HEK293 (cell line): ENCODE measurements around the gene PCBP4.

Experiments
- ATF2 ChIP-seq: fragments of 450-650 bp; formaldehyde crosslinking; IDR thresholded peaks from 2 replicates; pipeline ENCODE4 v1.5.1; 2016; ENCODE audit warnings: missing biosample characterization, missing genetic modification characterization, low read depth
- BCL11B ChIP-seq: fragments of 450-650 bp; formaldehyde crosslinking; IDR thresholded peaks from 2 replicates; pipeline ENCODE4 v1.5.1; 2016; ENCODE audit warnings: low read depth, missing biosample characterization, missing genetic modification characterization
- CTCF ChIP-seq: fragments of 450-650 bp; formaldehyde crosslinking; IDR thresholded peaks from 2 replicates; pipeline ENCODE4 v1.5.1; 2016; ENCODE audit warnings: missing biosample characterization, missing genetic modification characterization
- HOXA7 ChIP-seq: sonication (generic); formaldehyde crosslinking; IDR thresholded peaks from 2 replicates; pipeline ENCODE4 v1.8.1; 2022; ENCODE audit warnings: missing genetic modification reagents, borderline replicate concordance
- ZBTB10 ChIP-seq: fragments of 450-650 bp; formaldehyde crosslinking; IDR thresholded peaks from 2 replicates; pipeline ENCODE4 v1.5.1; 2016; ENCODE audit warnings: missing biosample characterization, missing genetic modification characterization
- ZNF391 ChIP-seq: fragments of 450-650 bp; formaldehyde crosslinking; IDR thresholded peaks from 2 replicates; pipeline ENCODE4 v1.5.1; 2016; ENCODE audit warnings: low read depth, missing biosample characterization, missing genetic modification characterization, borderline replicate concordance
- ZNF677 ChIP-seq: fragments of 450-650 bp; IDR thresholded peaks from 2 replicates; pipeline ENCODE4 v1.5.0; 2018; ENCODE audit warnings: missing biosample characterization, mild to moderate bottlenecking, missing genetic modification characterization, moderate library complexity
- ZSCAN18 ChIP-seq: fragments of 450-650 bp; formaldehyde crosslinking; IDR thresholded peaks from 2 replicates; pipeline ENCODE4 v1.5.1; 2016; ENCODE audit warnings: missing biosample characterization, missing genetic modification characterization
- ZSCAN30 ChIP-seq: fragments of 450-650 bp; IDR thresholded peaks from 2 replicates; pipeline ENCODE4 v1.5.1; 2018; ENCODE audit warnings: missing biosample characterization, mild to moderate bottlenecking, missing genetic modification characterization, moderate library complexity

- TF ChIP-seq ZNF677 (no peak), CTCF (tag by site-specific recombination) (no peak), ZNF391 (tag by site-specific recombination) (no peak), ATF2 (no peak), ZSCAN30 (no peak), BCL11B (no peak), ZSCAN18 (tag by site-specific recombination) (no peak), ZBTB10 (tag by site-specific recombination) (no peak), HOXA7 (CRISPR knock-in tag) (no peak)
These were observed 10.9 kb upstream of the PCBP4 start for GRCh38 chr3:51978143-51978502.
